HEK293 (cell line): ENCODE results near the gene B3GNT4.

Source experiments
- BCL11B ChIP-seq: fragments of 450-650 bp; formaldehyde crosslinking; IDR thresholded peaks from 2 replicates; pipeline ENCODE4 v1.5.1; 2016; ENCODE audit warnings: low read depth, missing biosample characterization, missing genetic modification characterization
- PATZ1 ChIP-seq: fragments of 450-650 bp; formaldehyde crosslinking; IDR thresholded peaks from 2 replicates; pipeline ENCODE4 v1.5.1; 2016; ENCODE audit warnings: missing biosample characterization, missing genetic modification characterization
- SALL2 ChIP-seq: fragments of 450-650 bp; formaldehyde crosslinking; IDR thresholded peaks from 2 replicates; pipeline ENCODE4 v1.5.0; 2017; ENCODE audit warnings: missing biosample characterization, mild to moderate bottlenecking, missing genetic modification characterization, borderline replicate concordance
- YY1 ChIP-seq: fragments of 450-650 bp; formaldehyde crosslinking; IDR thresholded peaks from 2 replicates; pipeline ENCODE4 v1.5.1; 2018; ENCODE audit warnings: missing biosample characterization, missing genetic modification characterization
- ZBTB26 ChIP-seq: fragments of 450-650 bp; formaldehyde crosslinking; optimal IDR thresholded peaks from 2 replicates; pipeline ENCODE3; 2016; ENCODE audit warnings: missing biosample characterization, mild to moderate bottlenecking, missing genetic modification characterization
- ZBTB44 ChIP-seq: fragments of 450-650 bp; IDR thresholded peaks from 2 replicates; pipeline ENCODE4 v1.5.1; 2018; ENCODE audit warnings: missing biosample characterization, mild to moderate bottlenecking, missing genetic modification characterization
- ZNF140 ChIP-seq: fragments of 450-650 bp; formaldehyde crosslinking; IDR thresholded peaks from 2 replicates; pipeline ENCODE4 v1.5.1; 2016; ENCODE audit warnings: missing biosample characterization, missing genetic modification characterization
- ZNF24 ChIP-seq: fragments of 450-650 bp; formaldehyde crosslinking; IDR thresholded peaks from 2 replicates; pipeline ENCODE4 v1.5.1; 2016; ENCODE audit warnings: missing biosample characterization, missing genetic modification characterization
- ZNF266 ChIP-seq: fragments of 450-650 bp; formaldehyde crosslinking; IDR thresholded peaks from 2 replicates; pipeline ENCODE4 v1.5.1; 2016; ENCODE audit warnings: missing biosample characterization, missing genetic modification characterization, low read depth
- ZNF561 ChIP-seq: fragments of 450-650 bp; IDR thresholded peaks from 2 replicates; pipeline ENCODE4 v1.5.1; 2018; ENCODE audit warnings: missing biosample characterization, missing genetic modification characterization, borderline replicate concordance
- ZNF585B ChIP-seq: fragments of 450-650 bp; formaldehyde crosslinking; IDR thresholded peaks from 2 replicates; pipeline ENCODE4 v1.5.1; 2016; ENCODE audit warnings: missing biosample characterization, missing genetic modification characterization
- ZNF600 ChIP-seq: fragments of 450-650 bp; formaldehyde crosslinking; IDR thresholded peaks from 2 replicates; pipeline ENCODE4 v1.5.1; 2016; ENCODE audit warnings: missing biosample characterization, missing genetic modification characterization
- ZSCAN5A ChIP-seq: fragments of 450-650 bp; formaldehyde crosslinking; IDR thresholded peaks from 2 replicates; pipeline ENCODE4 v1.5.1; 2016; ENCODE audit warnings: missing biosample characterization, missing genetic modification characterization
- TF ChIP-seq, protein P1 (sequence below): fragments of 450-650 bp; formaldehyde crosslinking; IDR thresholded peaks from 2 replicates; pipeline ENCODE4 v1.5.1; 2016; ENCODE audit warnings: missing biosample characterization, missing genetic modification characterization

- TF ChIP-seq, protein P1, sequence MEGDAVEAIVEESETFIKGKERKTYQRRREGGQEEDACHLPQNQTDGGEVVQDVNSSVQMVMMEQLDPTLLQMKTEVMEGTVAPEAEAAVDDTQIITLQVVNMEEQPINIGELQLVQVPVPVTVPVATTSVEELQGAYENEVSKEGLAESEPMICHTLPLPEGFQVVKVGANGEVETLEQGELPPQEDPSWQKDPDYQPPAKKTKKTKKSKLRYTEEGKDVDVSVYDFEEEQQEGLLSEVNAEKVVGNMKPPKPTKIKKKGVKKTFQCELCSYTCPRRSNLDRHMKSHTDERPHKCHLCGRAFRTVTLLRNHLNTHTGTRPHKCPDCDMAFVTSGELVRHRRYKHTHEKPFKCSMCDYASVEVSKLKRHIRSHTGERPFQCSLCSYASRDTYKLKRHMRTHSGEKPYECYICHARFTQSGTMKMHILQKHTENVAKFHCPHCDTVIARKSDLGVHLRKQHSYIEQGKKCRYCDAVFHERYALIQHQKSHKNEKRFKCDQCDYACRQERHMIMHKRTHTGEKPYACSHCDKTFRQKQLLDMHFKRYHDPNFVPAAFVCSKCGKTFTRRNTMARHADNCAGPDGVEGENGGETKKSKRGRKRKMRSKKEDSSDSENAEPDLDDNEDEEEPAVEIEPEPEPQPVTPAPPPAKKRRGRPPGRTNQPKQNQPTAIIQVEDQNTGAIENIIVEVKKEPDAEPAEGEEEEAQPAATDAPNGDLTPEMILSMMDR (tag by site-specific recombination) = no peak
- no peak for TF ChIP-seq YY1
- TF ChIP-seq ZSCAN5A (tag by site-specific recombination) = no peak
- no peak for TF ChIP-seq ZNF140 (tag by site-specific recombination)
- TF ChIP-seq SALL2 (tag by site-specific recombination) = no peak
- TF ChIP-seq ZNF561 = no peak
- no peak for TF ChIP-seq ZBTB26 (tag by site-specific recombination)
- TF ChIP-seq ZNF585B (tag by site-specific recombination) = no peak
- TF ChIP-seq ZNF24 (tag by site-specific recombination) = no peak
- no peak for TF ChIP-seq ZBTB44 (tag by site-specific recombination)
- TF ChIP-seq ZNF600 (tag by site-specific recombination) = no peak
- TF ChIP-seq PATZ1 (tag by site-specific recombination) = no peak
- TF ChIP-seq BCL11B (tag by site-specific recombination) = no peak
- no peak for TF ChIP-seq ZNF266 (tag by site-specific recombination)
Measured at GRCh38 chr12:122171399-122171798, 32.1 kb upstream of the B3GNT4 start.
